GM19023 (cell line): ENCODE data around the gene GXYLT2.

ENCODE experiments used
- ATAC-seq: cut with Tn5 transposase; IDR thresholded peaks from one replicate; pipeline ENCODE4 v1.9.1; 2021; ENCODE audit warnings: mild to moderate bottlenecking, moderate library complexity; ENCODE audit not compliant: unreplicated experiment

Gene GXYLT2

GRCh38 chr3:72887705-72888545 lies at the start of gene GXYLT2:
GXYLT2 (plus strand) TSS chr3:72888046; CDS start chr3:72888234, 188 bp downstream.
- ATAC-seq = peak; percentile 75

GRCh38 chr3:72839057-72839456 lies 48.8 kb upstream of the GXYLT2 start:
- no peak for ATAC-seq

- ATAC-seq = no peak
These were observed 43.3 kb upstream of the GXYLT2 start for GRCh38 chr3:72844436-72844993.

GRCh38 chr3:72846166-72846565 lies 41.7 kb upstream of the GXYLT2 start:
- no peak for ATAC-seq

GRCh38 chr3:72847282-72847681 lies 40.6 kb upstream of the GXYLT2 start:
- no peak for ATAC-seq

- peak; percentile 98 for ATAC-seq
These were observed 39.8 kb upstream of the GXYLT2 start, which contains the start of gene SHQ1 for GRCh38 chr3:72847751-72848702. SHQ1 (minus strand) TSS chr3:72848445; CDS start chr3:72848340, 105 bp downstream.

GRCh38 chr3:72848703-72849081 lies 39.2 kb upstream of the GXYLT2 start:
- ATAC-seq = peak; percentile 43

- ATAC-seq = no peak
These were observed 32.8 kb upstream of the GXYLT2 start for GRCh38 chr3:72855001-72855400.

- no peak for ATAC-seq
These were observed 27.8 kb upstream of the GXYLT2 start for GRCh38 chr3:72860053-72860452.

- ATAC-seq = no peak
These were observed 27.0 kb upstream of the GXYLT2 start for GRCh38 chr3:72860846-72861245.

GRCh38 chr3:72862314-72863090 lies 25.3 kb upstream of the GXYLT2 start:
- no peak for ATAC-seq

- no peak for ATAC-seq
These were observed 15.7 kb upstream of the GXYLT2 start for GRCh38 chr3:72872183-72872582.

GRCh38 chr3:72887343-72887704 lies 522 bp upstream of the GXYLT2 start:
- ATAC-seq = no peak

GRCh38 chr3:72888546-72889309 lies 882 bp downstream of the GXYLT2 start:
- ATAC-seq = no peak

- no peak for ATAC-seq
These were observed 1.7 kb downstream of the GXYLT2 start for GRCh38 chr3:72889310-72890165.

- ATAC-seq = no peak
These were observed 2.5 kb downstream of the GXYLT2 start for GRCh38 chr3:72890166-72890925.

GRCh38 chr3:72891053-72891855 lies 3.4 kb downstream of the GXYLT2 start:
- ATAC-seq = no peak
